DOHH2 (cell line): ENCODE data around the gene SH3GL3.

Experiments
- H3F3A ChIP-seq: fragments of 200-600 bp; sonication (generic), shearing (Covaris generic); 2 replicates; pipeline ENCODE4 v1.6.0; 2016; ENCODE audit warnings: antibody characterized with exemption, mild to moderate bottlenecking; ENCODE audit not compliant: control insufficient read depth, insufficient read depth
- H3K27ac ChIP-seq: fragments of 200-600 bp; sonication (generic); 2 replicates; pipeline ENCODE4 v1.5.1; 2014; ENCODE audit warnings: low read depth, mild to moderate bottlenecking, low read length, moderate library complexity
- H3K27me3 ChIP-seq: fragments of 200-600 bp; sonication (generic); 2 replicates; pipeline ENCODE4 v1.6.1; 2014; ENCODE audit warnings: mild to moderate bottlenecking, low read length, mixed read lengths; ENCODE audit not compliant: control insufficient read depth
- H3K36me3 ChIP-seq: fragments of 200-600 bp; sonication (generic); 2 replicates; pipeline ENCODE4 v1.6.1; 2014; ENCODE audit warnings: mild to moderate bottlenecking, low read length, moderate library complexity, mixed read lengths; ENCODE audit not compliant: control insufficient read depth
- H3K4me1 ChIP-seq: fragments of 200-600 bp; sonication (generic); 2 replicates; pipeline ENCODE4 v1.6.1; 2014; ENCODE audit warnings: mild to moderate bottlenecking, low read length, mixed read lengths; ENCODE audit not compliant: control insufficient read depth
- H3K4me2 ChIP-seq: fragments of 200-600 bp; sonication (generic); 2 replicates; pipeline ENCODE4 v1.6.0; 2014; ENCODE audit warnings: mild to moderate bottlenecking, low read length, moderate library complexity
- H3K4me3 ChIP-seq: fragments of 200-600 bp; sonication (generic); 2 replicates; pipeline ENCODE4 v1.5.1; 2014; ENCODE audit warnings: mild to moderate bottlenecking, low read length, mixed read lengths
- H3K79me2 ChIP-seq: fragments of 200-600 bp; sonication (generic); 2 replicates; pipeline ENCODE4 v1.6.1; 2014; ENCODE audit warnings: mild to moderate bottlenecking, low read length, mixed read lengths; ENCODE audit not compliant: control insufficient read depth
- H3K9me2 ChIP-seq: fragments of 200-600 bp; sonication (generic); replicated peaks from 2 replicates; pipeline ENCODE4 v1.6.1; 2014; ENCODE audit warnings: mild to moderate bottlenecking, low read length, mixed read lengths; ENCODE audit not compliant: control insufficient read depth
- H3K9me3 ChIP-seq: fragments of 200-600 bp; sonication (generic); 2 replicates; pipeline ENCODE4 v1.6.1; 2014; ENCODE audit warnings: antibody characterized with exemption, low read length, mixed read lengths; ENCODE audit not compliant: control insufficient read depth, insufficient read depth
- H4K20me1 ChIP-seq: fragments of 200-600 bp; sonication (generic); 2 replicates; pipeline ENCODE4 v1.6.0; 2014; ENCODE audit warnings: low read depth, mild to moderate bottlenecking, antibody characterized with exemption, low read length, moderate library complexity; ENCODE audit not compliant: control insufficient read depth, insufficient read depth
- EZH2phosphoT487 ChIP-seq: fragments of 200-600 bp; sonication (generic); IDR thresholded peaks from 2 replicates; pipeline ENCODE4 v1.6.1; 2017; ENCODE audit warnings: borderline replicate concordance, mild to moderate bottlenecking, antibody characterized with exemption, low read length, moderate library complexity, mixed read lengths
- TF ChIP-seq, protein P1 (sequence below): fragments of 200-600 bp; sonication (generic); IDR thresholded peaks from one replicate; pipeline ENCODE4 v1.5.1; 2014; ENCODE audit warnings: antibody characterized with exemption, mild to moderate bottlenecking, low read depth, low read length; ENCODE audit not compliant: poor library complexity, severe bottlenecking

The SH3GL3 gene

DNA sequence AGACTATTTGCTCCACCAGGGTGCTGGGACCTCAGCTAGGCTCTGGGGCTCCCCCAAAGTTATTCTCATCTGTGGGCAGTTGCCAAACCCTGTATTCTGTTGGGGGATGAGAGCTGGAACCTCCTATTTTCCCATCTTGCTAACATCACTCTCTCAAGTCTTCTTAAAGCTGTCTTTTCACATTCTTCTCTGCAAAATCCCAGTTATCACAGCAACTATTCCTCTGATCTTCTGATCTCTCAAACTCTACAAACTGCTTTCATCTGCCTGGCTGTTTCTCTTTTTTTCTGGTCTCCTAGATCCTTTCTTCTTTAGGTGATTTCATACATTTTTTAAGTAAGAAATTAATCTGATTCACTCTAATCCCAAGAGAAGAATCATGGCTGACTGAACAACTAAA is 196.1 kb downstream of the SH3GL3 start:
- H3K9me3 ChIP-seq, result no peaks in the 10 kb centered on the region
- H3K4me2 ChIP-seq, result no peak overlapping the region
- no peaks in the 10 kb centered on the region for H3K4me1 ChIP-seq
- H3K27me3 ChIP-seq, result no peaks in the 10 kb centered on the region
- no peak for TF ChIP-seq EZH2phosphoT487
- TF ChIP-seq, protein P1, sequence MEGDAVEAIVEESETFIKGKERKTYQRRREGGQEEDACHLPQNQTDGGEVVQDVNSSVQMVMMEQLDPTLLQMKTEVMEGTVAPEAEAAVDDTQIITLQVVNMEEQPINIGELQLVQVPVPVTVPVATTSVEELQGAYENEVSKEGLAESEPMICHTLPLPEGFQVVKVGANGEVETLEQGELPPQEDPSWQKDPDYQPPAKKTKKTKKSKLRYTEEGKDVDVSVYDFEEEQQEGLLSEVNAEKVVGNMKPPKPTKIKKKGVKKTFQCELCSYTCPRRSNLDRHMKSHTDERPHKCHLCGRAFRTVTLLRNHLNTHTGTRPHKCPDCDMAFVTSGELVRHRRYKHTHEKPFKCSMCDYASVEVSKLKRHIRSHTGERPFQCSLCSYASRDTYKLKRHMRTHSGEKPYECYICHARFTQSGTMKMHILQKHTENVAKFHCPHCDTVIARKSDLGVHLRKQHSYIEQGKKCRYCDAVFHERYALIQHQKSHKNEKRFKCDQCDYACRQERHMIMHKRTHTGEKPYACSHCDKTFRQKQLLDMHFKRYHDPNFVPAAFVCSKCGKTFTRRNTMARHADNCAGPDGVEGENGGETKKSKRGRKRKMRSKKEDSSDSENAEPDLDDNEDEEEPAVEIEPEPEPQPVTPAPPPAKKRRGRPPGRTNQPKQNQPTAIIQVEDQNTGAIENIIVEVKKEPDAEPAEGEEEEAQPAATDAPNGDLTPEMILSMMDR, result no peak
- H3K79me2 ChIP-seq, result no peaks in the 10 kb centered on the region
- H4K20me1 ChIP-seq, result no peaks in the 10 kb centered on the region
- no peaks in the 10 kb centered on the region for H3K36me3 ChIP-seq
- no peak overlapping the region for H3K4me3 ChIP-seq
- no peaks in the 10 kb centered on the region for H3K9me2 ChIP-seq
- H3F3A ChIP-seq, result no peaks in the 10 kb centered on the region
- no peak overlapping the region for H3K27ac ChIP-seq

DNA sequence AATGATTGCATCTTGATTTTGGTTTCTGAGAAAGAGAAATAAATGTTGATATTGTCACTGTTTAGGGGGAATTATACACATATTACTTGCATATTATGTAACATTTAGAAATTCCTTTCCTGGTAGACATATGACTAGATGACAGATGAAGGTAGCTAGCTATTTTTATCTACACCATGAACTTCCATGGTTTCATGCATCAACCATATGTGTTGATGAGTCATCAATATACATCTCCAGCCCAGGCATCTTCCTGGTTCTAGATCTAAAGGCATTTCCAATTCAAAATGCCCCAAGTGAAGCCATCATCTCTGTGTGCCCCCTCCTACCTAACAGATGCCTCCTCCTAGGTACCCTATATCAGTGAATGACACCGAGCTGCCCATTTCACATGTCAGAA is 197.3 kb downstream of the SH3GL3 start:
- H3K4me2 ChIP-seq, result no peak overlapping the region
- H3K36me3 ChIP-seq, result no peaks in the 10 kb centered on the region
- no peaks in the 10 kb centered on the region for H3K9me3 ChIP-seq
- H3K4me1 ChIP-seq, result no peaks in the 10 kb centered on the region
- TF ChIP-seq, protein P1, result no peak
- TF ChIP-seq EZH2phosphoT487, result no peak
- no peaks in the 10 kb centered on the region for H3F3A ChIP-seq
- H3K27ac ChIP-seq, result no peak overlapping the region
- H3K79me2 ChIP-seq, result no peaks in the 10 kb centered on the region
- no peaks in the 10 kb centered on the region for H4K20me1 ChIP-seq
- H3K27me3 ChIP-seq, result no peaks in the 10 kb centered on the region
- no peak overlapping the region for H3K4me3 ChIP-seq
- no peaks in the 10 kb centered on the region for H3K9me2 ChIP-seq

DNA sequence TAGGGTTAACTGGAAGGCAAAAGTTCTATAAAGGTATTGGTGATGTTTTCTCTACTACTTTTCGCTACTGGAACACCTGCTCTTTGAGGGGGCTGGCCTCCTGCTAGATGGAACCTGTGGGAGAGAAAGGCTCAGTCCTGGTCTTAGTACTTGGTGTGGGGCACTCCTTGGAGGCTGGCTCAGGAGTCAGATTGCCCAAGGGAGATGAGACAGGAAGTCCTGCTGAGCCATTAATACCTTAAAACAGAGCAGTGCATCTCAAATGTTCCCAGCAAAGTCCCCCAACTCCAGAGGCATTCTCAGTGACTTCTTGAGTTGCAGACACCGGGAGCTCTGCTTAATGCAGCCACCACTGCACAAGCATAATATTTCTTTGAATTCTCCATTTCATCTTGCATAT is 203.7 kb downstream of the SH3GL3 start:
- TF ChIP-seq, protein P1, result no peak
- no peak for TF ChIP-seq EZH2phosphoT487
- Histone ChIP-seq H3K9me3 (no peaks in the 10 kb centered on the region), H3K27me3 (no peaks in the 10 kb centered on the region), H3K9me2 (no peaks in the 10 kb centered on the region), H3F3A (no peaks in the 10 kb centered on the region), H3K79me2 (no peaks in the 10 kb centered on the region), H3K27ac (no peak overlapping the region), H3K4me3 (no peak overlapping the region), H3K36me3 (no peaks in the 10 kb centered on the region), H3K4me1 (no peaks in the 10 kb centered on the region), H3K4me2 (no peak overlapping the region), H4K20me1 (no peaks in the 10 kb centered on the region)

DNA sequence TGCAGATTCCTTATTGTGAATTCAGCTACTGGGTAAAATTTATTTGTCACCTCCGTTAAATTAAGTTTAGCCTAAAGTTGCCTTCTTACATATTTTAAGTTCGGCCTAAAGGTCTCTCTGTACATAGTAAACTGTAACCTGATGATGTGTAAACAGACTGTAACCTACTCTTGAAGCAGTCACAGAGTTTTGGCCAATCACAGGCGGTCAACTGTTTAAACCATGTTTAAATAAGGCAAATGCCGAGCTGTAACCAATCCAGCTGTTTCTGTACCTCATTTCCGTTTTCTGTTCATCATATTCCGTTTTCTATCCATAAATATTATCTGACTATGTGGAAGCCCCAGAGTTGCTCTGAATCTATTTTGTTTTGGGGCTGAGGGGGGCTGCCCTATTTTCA is 204.4 kb downstream of the SH3GL3 start:
- no peak for TF ChIP-seq EZH2phosphoT487
- TF ChIP-seq, protein P1, result no peak
- Histone ChIP-seq H3K4me3 (no peak overlapping the region), H4K20me1 (no peaks in the 10 kb centered on the region), H3K36me3 (no peaks in the 10 kb centered on the region), H3F3A (no peaks in the 10 kb centered on the region), H3K27me3 (no peaks in the 10 kb centered on the region), H3K4me1 (no peaks in the 10 kb centered on the region), H3K9me2 (no peaks in the 10 kb centered on the region), H3K79me2 (no peaks in the 10 kb centered on the region), H3K9me3 (no peaks in the 10 kb centered on the region), H3K4me2 (no peak overlapping the region), H3K27ac (no peak overlapping the region)
